HepG2 (cell line): ENCODE results near the gene CLIP2. TPM values are rescaled to one million over a fixed set of nuclear protein-coding genes. Genes with fewer than 3 reads are reported as not detected.

Source experiments
- CEBPZ ChIP-seq: IDR thresholded peaks from 2 replicates; pipeline ENCODE4 v1.6.1; 2012; ENCODE audit warnings: low read length, improper control_type of control experiment
- CENPT ChIP-seq: sonication (generic); formaldehyde crosslinking; IDR thresholded peaks from 2 replicates; pipeline ENCODE4 v1.8.0; 2022; ENCODE audit warnings: low read depth, mild to moderate bottlenecking, moderate library complexity, missing genetic modification reagents
- HMG20A ChIP-seq: IDR thresholded peaks from 2 replicates; pipeline ENCODE4 v1.6.1; 2016; ENCODE audit warnings: borderline replicate concordance
- RBM39 ChIP-seq: fragments of 200-400 bp; formaldehyde crosslinking; IDR thresholded peaks from one replicate; pipeline ENCODE4 v1.6.1; 2018; ENCODE audit warnings: antibody characterized with exemption, mild to moderate bottlenecking, low read depth, low read length; ENCODE audit not compliant: poor library complexity, severe bottlenecking
- SP140L ChIP-seq: sonication (generic); formaldehyde crosslinking; IDR thresholded peaks from 2 replicates; pipeline ENCODE4 v1.4.0; 2020; ENCODE audit warnings: missing genetic modification reagents, borderline replicate concordance
- ZFX ChIP-seq: sonication (generic); formaldehyde crosslinking; IDR thresholded peaks from 2 replicates; pipeline ENCODE4 v1.4.0; 2020; ENCODE audit warnings: mild to moderate bottlenecking, low read depth, missing genetic modification reagents, moderate library complexity
- ZGPAT ChIP-seq: IDR thresholded peaks from 2 replicates; pipeline ENCODE4 v1.6.1; 2016; ENCODE audit warnings: mild to moderate bottlenecking
- ZNF337 ChIP-seq: sonication (generic); formaldehyde crosslinking; IDR thresholded peaks from 2 replicates; pipeline ENCODE4 v1.5.1; 2020; ENCODE audit warnings: missing genetic modification reagents, low read depth, mild to moderate bottlenecking, borderline replicate concordance
- ZNF740 ChIP-seq: sonication (generic); formaldehyde crosslinking; IDR thresholded peaks from 2 replicates; pipeline ENCODE4 v1.4.0; 2020; ENCODE audit warnings: missing genetic modification reagents
- polyA plus RNA-seq, 8 experiments: library from polyadenylated mRNA; depleted of rRNA in 3 of 8; stranded (reverse) in 7 of 8; unstranded in 1 of 8; fragments of >200 nt; fragmentation: Illumina TruSeq in 4 of 8; extraction: Trizol in 4 of 8; gene quantifications; 2 replicates each; pipeline versions ENCODE4 v1.2.1 to v1.2.3, GENCODE V29; 2011 to 2016; ENCODE audit warnings: low read depth in 4 of 8, missing spikeins in 1 of 8, mixed read lengths in 1 of 8; ENCODE audit not compliant: insufficient read depth in 1 of 8
- total RNA-seq, 5 experiments: library from RNA; depleted of rRNA; stranded (reverse); fragments of >200 nt; fragmentation: Illumina TruSeq; extraction: Trizol; gene quantifications; 2 replicates each; pipeline ENCODE4 v1.2.3, GENCODE V29; 2016; ENCODE audit warnings: low read depth in 1 of 5

Gene CLIP2
- total and polyA plus RNA-seq, 2 of the 13 experiments (the other 11 are each of a cell fraction or from before 2014, with no cell fraction given), result 6.5 to 17.4 TPM

GRCh38 chr7:74292757-74293576 is 3.8 kb downstream of the CLIP2 start (continued):
- TF ChIP-seq ZGPAT (CRISPR knock-in tag) (peak; percentile 61; the same call in 1 of the 2 replicates), ZNF337 (CRISPR knock-in tag) (no peak), RBM39 (peak; percentile 81), CEBPZ (no peak), ZNF740 (peak; percentile 98), ZFX (CRISPR knock-in tag) (peak; percentile 45; the same call in 1 of the 2 replicates), CENPT (CRISPR knock-in tag) (no peak), HMG20A (0 out of 2 replicates have a peak, but pooled peaks have one; percentile 54), SP140L (CRISPR knock-in tag) (no peak)
